Measurements from ENCODE around the gene DARS1.

GRCh38 chr2:135914485-135914884, 70.9 kb downstream of the DARS1 start:
- TF ChIP-seq CTCF (IDR thresholded peaks at IDR 0.05 in 8 of 11, conservative IDR thresholded peaks at IDR 0.05 in 3 of 11) (no peak), POLR2A (IDR thresholded peaks at IDR 0.05) (no peak), POLR2AphosphoS5 (IDR thresholded peaks at IDR 0.05) (no peak)
